Endothelial cell of umbilical vein (primary cell): ENCODE data around the gene DCLK3. TPM values are rescaled to one million over a fixed set of nuclear protein-coding genes. Genes with fewer than 3 reads are reported as not detected.

Source experiments
- BruUV-seq: library from RNA; stranded (reverse); fragments of 400-500 nt; replicated peaks from 2 replicates; lab custom pipeline; 2021; lab: Mats Ljungman, UMichigan
- CTCF ChIA-PET: fragments of 300-600, 350-600 bp; sonication (Branson Sonifier 250); formaldehyde crosslinking; loops from one replicate; lab custom pipeline; 2021; ENCODE audit warnings: antibody characterized with exemption, inconsistent platforms; lab: Charles Lee
- POLR2A ChIA-PET: fragments of 300-600, 350-600 bp; sonication (Branson Sonifier 250); formaldehyde crosslinking; loops from one replicate; lab custom pipeline; 2021; ENCODE audit warnings: antibody characterized with exemption, inconsistent platforms; lab: Charles Lee
- DNase-seq: peaks from one replicate; pipeline ENCODE4 v3.0.0-alpha.2; 2011; ENCODE audit warnings: low read depth, low spot score
- FAIRE-seq: peaks from 2 replicates; lab custom pipeline; 2011; peaks lifted over from hg19 to GRCh38; lab: Jason Lieb, UNC
- H2AFZ ChIP-seq: 2 replicates; pipeline ENCODE4 v1.6.0; 2012; ENCODE audit warnings: low read depth, low read length, control low read depth, inconsistent platforms
- H3K27ac ChIP-seq: 2 replicates; pipeline ENCODE4 v1.5.1; 2011; ENCODE audit warnings: low read depth, mild to moderate bottlenecking, control low read depth, low read length, moderate library complexity; ENCODE audit not compliant: insufficient read depth
- H3K27me3 ChIP-seq, 2 experiments: 2 replicates each; pipeline versions ENCODE4 v1.6.0 to v1.6.1; 2011; ENCODE audit warnings: low read length in 2 of 2, mixed read lengths in 1 of 2; ENCODE audit not compliant: control insufficient read depth in 2 of 2, insufficient read depth in 2 of 2
- H3K36me3 ChIP-seq, 2 experiments: 2 replicates in 1 of 2; 3 replicates in 1 of 2; pipeline ENCODE4 v1.5.1; 2011; ENCODE audit warnings: low read length in 2 of 2, mild to moderate bottlenecking in 1 of 2, moderate library complexity in 1 of 2; ENCODE audit not compliant: control insufficient read depth in 2 of 2, insufficient read depth in 2 of 2; ENCODE audit errors: extremely low read depth in 1 of 2
- H3K4me1 ChIP-seq: 3 replicates; pipeline ENCODE4 v1.5.1; 2011; ENCODE audit warnings: mild to moderate bottlenecking, low read length; ENCODE audit not compliant: control insufficient read depth, insufficient read depth; ENCODE audit errors: extremely low read depth
- H3K4me2 ChIP-seq: 2 replicates; pipeline ENCODE4 v1.6.1; 2011; ENCODE audit warnings: low read length, control low read depth, mixed read lengths; ENCODE audit not compliant: insufficient read depth
- H3K4me3 ChIP-seq, 3 experiments: fragments of 200-600 bp in 1 of 3; sonication (generic), shearing (Covaris generic) in 1 of 3; replicated peaks in 1 of 3; 2 replicates each; pipeline ENCODE4 v1.5.1; 2011 to 2016; ENCODE audit warnings: control low read depth in 3 of 3, low read length in 3 of 3, mild to moderate bottlenecking in 2 of 3, inconsistent platforms in 1 of 3, low read depth in 1 of 3, moderate library complexity in 1 of 3; ENCODE audit not compliant: insufficient read depth in 1 of 3
- H3K79me2 ChIP-seq: 2 replicates; pipeline ENCODE4 v1.6.0; 2012; ENCODE audit warnings: low read length, inconsistent platforms; ENCODE audit not compliant: control insufficient read depth, insufficient read depth
- H3K9ac ChIP-seq: replicated peaks from 2 replicates; pipeline ENCODE3; 2011; ENCODE audit warnings: low read length, control low read depth; ENCODE audit not compliant: insufficient read depth; ENCODE audit errors: extremely low read depth
- H3K9me1 ChIP-seq: replicated peaks from 3 replicates; pipeline ENCODE4 v1.6.0; 2011; ENCODE audit warnings: mild to moderate bottlenecking, low read length; ENCODE audit not compliant: control insufficient read depth, insufficient read depth; ENCODE audit errors: extremely low read depth
- H3K9me3 ChIP-seq: replicated peaks from 2 replicates; pipeline ENCODE4 v1.5.1; 2012; ENCODE audit warnings: low read length, inconsistent platforms; ENCODE audit not compliant: control insufficient read depth, insufficient read depth
- H4K20me1 ChIP-seq: replicated peaks from 2 replicates; pipeline ENCODE3; 2011; ENCODE audit warnings: mild to moderate bottlenecking, low read length; ENCODE audit not compliant: control insufficient read depth, insufficient read depth; ENCODE audit errors: extremely low read depth
- CTCF ChIP-seq, 2 donors: IDR thresholded peaks; 1 replicate in 1 of 2; 2 replicates in 1 of 2; pipeline ENCODE4 v1.5.1; 2011; ENCODE audit warnings: low read length in 2 of 2, mild to moderate bottlenecking in 2 of 2, moderate library complexity in 2 of 2, control low read depth in 1 of 2, inconsistent platforms in 1 of 2, low read depth in 1 of 2; ENCODE audit not compliant: insufficient read depth in 1 of 2; ENCODE audit errors: extremely low read depth in 1 of 2
- EZH2 ChIP-seq: IDR thresholded peaks from 2 replicates; pipeline ENCODE4 v1.6.1; 2012; ENCODE audit warnings: borderline replicate concordance, low read depth, mild to moderate bottlenecking, moderate library complexity, low read length, inconsistent platforms; ENCODE audit not compliant: severe bottlenecking
- FOS ChIP-seq: IDR thresholded peaks from 2 replicates; pipeline ENCODE4 v1.6.1; 2011; ENCODE audit warnings: mild to moderate bottlenecking, low read length, moderate library complexity, borderline replicate concordance; ENCODE audit not compliant: insufficient read depth
- GATA2 ChIP-seq: IDR thresholded peaks from 2 replicates; pipeline ENCODE4 v1.7.0; 2011; ENCODE audit warnings: low read depth, mild to moderate bottlenecking, moderate library complexity, mixed read lengths, low read length; ENCODE audit not compliant: insufficient read length, insufficient read depth
- JUN ChIP-seq: IDR thresholded peaks from 2 replicates; pipeline ENCODE4 v1.6.1; 2011; ENCODE audit warnings: borderline replicate concordance, low read depth; ENCODE audit not compliant: insufficient read length, insufficient read depth
- MAX ChIP-seq: IDR thresholded peaks from 2 replicates; pipeline ENCODE4 v1.6.1; 2011; ENCODE audit not compliant: insufficient read depth, insufficient read length
- MYC ChIP-seq: IDR thresholded peaks from one replicate; pipeline ENCODE4 v1.6.1; 2011; ENCODE audit warnings: mild to moderate bottlenecking, low read depth, low read length
- POLR2A ChIP-seq: IDR thresholded peaks from 2 replicates; pipeline ENCODE4 v1.6.1; 2012; ENCODE audit warnings: low read depth, mild to moderate bottlenecking, control low read depth, low read length
- POLR2AphosphoS5 ChIP-seq: IDR thresholded peaks from 2 replicates; pipeline ENCODE4 v1.6.1; 2012; ENCODE audit warnings: low read depth, mild to moderate bottlenecking, control low read depth, low read length, moderate library complexity; ENCODE audit not compliant: insufficient read depth
- dilution Hi-C: fragments of 300-500 bp; cut with MboI; formaldehyde crosslinking; loops from one replicate; pipeline ENCODE4 v1.15.0; 2019; ENCODE audit warnings: low sequenced_read_pairs; ENCODE audit not compliant: extremely low pct_ligation_motif_present
- intact Hi-C: fragments of 100-400 bp; cut with micrococcal nuclease; formaldehyde crosslinking; loops from one replicate; pipeline ENCODE4 v1.10.0; 2022
- polyA plus RNA-seq, 4 experiments: library from polyadenylated mRNA; depleted of rRNA in 3 of 4; stranded (reverse) in 3 of 4; unstranded in 1 of 4; fragments of >200 nt; gene quantifications; 2 replicates each; pipeline versions ENCODE4 v1.2.1 to v1.2.3, GENCODE V29; 2011 to 2012; ENCODE audit warnings: missing spikeins in 1 of 4
- total RNA-seq: library from RNA; stranded (reverse); gene quantifications from 2 replicates; pipeline ENCODE4 v1.2.3, GENCODE V29; 2021

DCLK3 gene
- total and polyA plus RNA-seq, 2 donors (not counting 3 experiments of a cell fraction or from before 2014, with no cell fraction given) = not detected

- Histone ChIP-seq H3K4me2 (no peak overlapping the region), H3K27ac (no peak overlapping the region), H3K4me1 (no peaks in the 10 kb centered on the region), H3K9me1 (no peaks in the 10 kb centered on the region), H3K27me3 (no peaks in the 10 kb centered on the region), H3K79me2 (no peaks in the 10 kb centered on the region), H3K36me3 (no peaks in the 10 kb centered on the region), H3K9ac (no peak overlapping the region), H3K4me3 (no peak overlapping the region), H2AFZ (no peak overlapping the region), H3K9me3 (no peaks in the 10 kb centered on the region), H4K20me1 (no peaks in the 10 kb centered on the region)
- no peak for TF ChIP-seq JUN
- no peak for TF ChIP-seq MYC
- TF ChIP-seq EZH2 = no peak
- TF ChIP-seq CTCF (IDR thresholded peaks at IDR 0.05; ENCODE audit: extremely low read depth in 1 of 2, insufficient read depth in 1 of 2, low read depth in 1 of 2, low read length in 2 of 2) = no peak
- TF ChIP-seq POLR2AphosphoS5 = no peak
- no peak for TF ChIP-seq MAX
- no peak for TF ChIP-seq FOS
- TF ChIP-seq GATA2 = no peak
- no peak for TF ChIP-seq POLR2A
- BruUV-seq = no TSS peak
- dilution Hi-C loops (no loop called here), intact Hi-C loops (no loop called here)
- ChIA-PET CTCF (no interaction called here), POLR2A (no interaction called here)
- FAIRE-seq = no peak
- DNase-seq = no peak
Observed at GRCh38 chr3:36677331-36678007, 86.9 kb downstream of the DCLK3 start.
